Heart left ventricle (tissue), 13 donors: ENCODE results near the gene NVL.

ENCODE experiments used
- CTCF ChIP-seq, 12 donors: fragments of 200-600 bp; sonication (generic) in 4 of 12; IDR thresholded peaks; one replicate each; pipeline versions ENCODE4 v1.5.0 to v1.8.0; 2018 to 2022; ENCODE audit warnings: antibody characterized with exemption in 12 of 12, mild to moderate bottlenecking in 5 of 12
- POLR2A ChIP-seq, 2 donors: fragments of 450-650 bp; IDR thresholded peaks; one replicate each; pipeline ENCODE4 v1.6.1; 2017; ENCODE audit warnings: antibody characterized with exemption in 2 of 2, mild to moderate bottlenecking in 2 of 2, moderate library complexity in 2 of 2
- donor health status: ischemic (EF 13 %, LVEDD 7.1; RV severe dilation, severe dysfunction).
- donor health status: DM: no; HTN: yes; CAD: no.
- donor health status: DM: no; HTN: no; CAD: no.
- donor health status: ischemic (EF 25% LVEDD 6.9; RV normal size, moderate dysfunction).
- donor health status: ischemic (EF 25% LVEDD 5.7; RV mildly dilated, moderate dysfunction).
- donor health status: ischemic (EF 35%, LVEDD 5.7; RV mildly dilated, moderate dysfunction).
- donor health status: nonischemic (EF 11% LVEDD 7.7; RV severe dilation, severe dysfunction).
- donor health status: DM: yes; HTN: yes; CAD: no.
- donor health status: PGD.
- donor health status: ischemic (EF 29% LVEDD 5.4; RV normal size, mild dysfunction).
- donor health status: nonischemic (EF 23%, LVEDD 6.1; RV moderate dilation, normal function).

GRCh38 chr1:224262373-224263054 is 67.5 kb downstream of the NVL start:
- no peak for TF ChIP-seq CTCF (IDR thresholded peaks at IDR 0.05)
- no peak for TF ChIP-seq POLR2A (IDR thresholded peaks at IDR 0.05)
